Activated CD4-positive, alpha-beta memory T cell treated with anti-CD3 and anti-CD28 coated beads, Interleukin-2, amount 10 ng/mL, durations not matched to agents 7 days and 5 days (primary cell): ENCODE measurements around the gene AZU1. TPM values are rescaled to one million over a fixed set of nuclear protein-coding genes. Genes with fewer than 3 reads are reported as not detected.

ENCODE experiments used
- total RNA-seq, 2 experiments: library from RNA; stranded (reverse); gene quantifications; one replicate each; pipeline ENCODE4 v1.2.3, GENCODE V29; 2021

AZU1 gene
- total RNA-seq, 2 experiments from 2014 or later: not detected

Other genes starting within 250 kb of the AZU1 start
- gene HCN2, start 238.0 kb upstream of the AZU1 start, total RNA-seq: 1 to 10 TPM; 3.1 to 3.5 TPM
- gene POLRMT, start 194.3 kb upstream of the AZU1 start, total RNA-seq: 10 to 100 TPM; 44.8 to 45.1 TPM
- gene FGF22, start 188.0 kb upstream of the AZU1 start, total RNA-seq: not detected
- gene RNF126, start 164.6 kb upstream of the AZU1 start, total RNA-seq: 10 to 100 TPM; 80.6 to 82.2 TPM
- gene FSTL3, start 151.4 kb upstream of the AZU1 start, total RNA-seq: 1 to 10 TPM; 2.5 to 3.0 TPM
- gene PRSS57, start 132.4 kb upstream of the AZU1 start, total RNA-seq: not detected
- gene PALM, start 118.9 kb upstream of the AZU1 start, total RNA-seq: not detected
- not detected for gene MISP, start 76.7 kb upstream of the AZU1 start, total RNA-seq
- gene PTBP1, start 30.4 kb upstream of the AZU1 start, total RNA-seq: 100 to 1,000 TPM; 385 to 406 TPM
- gene PLPPR3, start 5.9 kb upstream of the AZU1 start, total RNA-seq: not detected
- not detected for gene PRTN3, start 13.2 kb downstream of the AZU1 start, total RNA-seq
- gene ELANE, start 24.5 kb downstream of the AZU1 start, total RNA-seq: not detected
- 1 to 10 TPM in 1 of 2 experiments, under 1 TPM in 1; 0.78 to 1.6 TPM for gene CFD, start 31.8 kb downstream of the AZU1 start, total RNA-seq
- 10 to 100 TPM; 62.2 to 64.0 TPM for gene MED16, start 65.3 kb downstream of the AZU1 start, total RNA-seq
- gene RNU6-9, start 65.6 kb downstream of the AZU1 start, total RNA-seq: not detected
- 100 to 1,000 TPM; 111 to 116 TPM for gene R3HDM4, start 85.4 kb downstream of the AZU1 start, total RNA-seq
- 1 to 10 TPM; 1.8 to 2.3 TPM for gene KISS1R, start 89.5 kb downstream of the AZU1 start, total RNA-seq
- 10 to 100 TPM; 32.4 to 34.0 TPM for gene ARID3A, start 98.2 kb downstream of the AZU1 start, total RNA-seq
- gene WDR18, start 156.5 kb downstream of the AZU1 start, total RNA-seq: 10 to 100 TPM; 42.0 to 44.3 TPM
- under 1 TPM in 1 of 2 experiments, not detected in 1; 0.08 TPM for gene GRIN3B, start 172.6 kb downstream of the AZU1 start, total RNA-seq
- 100 to 1,000 TPM; 181 TPM for gene TMEM259, start 193.3 kb downstream of the AZU1 start, total RNA-seq
- not detected for gene RNU6-2, start 193.7 kb downstream of the AZU1 start, total RNA-seq
- 100 to 1,000 TPM; 513 to 519 TPM for gene CNN2, start 198.8 kb downstream of the AZU1 start, total RNA-seq
- gene ABCA7, start 212.3 kb downstream of the AZU1 start, total RNA-seq: 10 to 100 TPM; 92.7 to 95.1 TPM
- 100 to 1,000 TPM; 419 to 437 TPM for gene ARHGAP45, start 239.3 kb downstream of the AZU1 start, total RNA-seq